RWPE1 (cell line): Measurements from ENCODE around the gene TRIM3.
A peak's percentile ranks its signal among the peaks of the same experiment; 100 is the strongest.

Experiments used
- CTCF ChIA-PET: fragments of 350-600 bp; sonication (Branson Sonifier 250); formaldehyde crosslinking; extraction: SDS; loops from one replicate; lab custom pipeline; 2021; lab: Yijun Ruan, JAX
- POLR2A ChIA-PET: fragments of 400-600 bp; formaldehyde crosslinking; extraction: SDS; loops from one replicate; lab custom pipeline; 2020; ENCODE audit warnings: antibody characterized with exemption; ENCODE audit not compliant: low non-redundant PET; lab: Yijun Ruan, JAX
- DNase-seq: peaks from one replicate; pipeline ENCODE4 v3.0.0; 2012; ENCODE audit warnings: low spot score
- H3K27ac ChIP-seq: fragments of 450-650 bp; 2 replicates; pipeline ENCODE4 v1.5.1; 2017
- CTCF ChIP-seq: fragments of 450-650 bp; conservative IDR thresholded peaks from 2 replicates; pipeline ENCODE4 v1.5.1; 2017; ENCODE audit warnings: low read depth, mild to moderate bottlenecking

TRIM3 gene

GRCh38 chr11:6448574-6448973 is 25.2 kb downstream of the TRIM3 start:
- DNase-seq = no peak
- no peak overlapping the region for H3K27ac ChIP-seq
- CTCF ChIA-PET = no interaction called here
- POLR2A ChIA-PET = no interaction called here
- TF ChIP-seq CTCF = no peak

GRCh38 chr11:6443269-6444003 is 30.3 kb downstream of the TRIM3 start:
- TF ChIP-seq CTCF = peak; percentile 39
- peak; percentile 46 for DNase-seq
- no peak overlapping the region for H3K27ac ChIP-seq
- ChIA-PET CTCF (interaction anchor here (0.6 to 2.7 kb wide), 13 partner anchors 11 to 912 kb away, joined by 3 to 27 read pairs (median 3); no protein-coding TSS in a partner anchor), POLR2A (interaction anchor here (0.6 kb wide), 1 partner anchor 62 kb away, joined by 3 read pairs; no protein-coding TSS in a partner anchor)

GRCh38 chr11:6442441-6442840 is 31.3 kb downstream of the TRIM3 start:
- no peak for DNase-seq
- no peak overlapping the region for H3K27ac ChIP-seq
- ChIA-PET CTCF (interaction anchor here (1.1 to 2.7 kb wide), 2 partner anchors 20 to 63 kb away, joined by 3 to 27 read pairs; no protein-coding TSS in a partner anchor), POLR2A (no interaction called here)
- no peak for TF ChIP-seq CTCF

GRCh38 chr11:6440906-6441358 is 32.8 kb downstream of the TRIM3 start, which contains the start of gene HPX:
TSS of gene HPX (minus strand) at chr11:6440987. CDS start at chr11:6440963, 24 bp downstream.
- POLR2A ChIA-PET = no interaction called here
- CTCF ChIA-PET = interaction anchor here (0.8 kb wide), 1 partner anchor 10 kb away, joined by 3 read pairs; no protein-coding TSS in a partner anchor
- DNase-seq = no peak
- H3K27ac ChIP-seq = no peak within 1 kb of the TSS
- TF ChIP-seq CTCF = no peak

GRCh38 chr11:6438979-6439571 is 34.7 kb downstream of the TRIM3 start:
- ChIA-PET CTCF (interaction anchor here (0.6 to 1.6 kb wide), 9 partner anchors 35 to 1824 kb away, joined by 3 to 7 read pairs (median 3); no protein-coding TSS in a partner anchor), POLR2A (no interaction called here)
- H3K27ac ChIP-seq = no peak overlapping the region
- peak; percentile 36 for DNase-seq
- peak; percentile 55 for TF ChIP-seq CTCF

- ChIA-PET CTCF (interaction anchor here (0.7 to 1.6 kb wide), 2 partner anchors 34 to 59 kb away, joined by 3 to 7 read pairs; no protein-coding TSS in a partner anchor), POLR2A (no interaction called here)
- DNase-seq = no peak
- no peak for TF ChIP-seq CTCF
- H3K27ac ChIP-seq = no peak overlapping the region
These were observed 35.7 kb downstream of the TRIM3 start for GRCh38 chr11:6437993-6438392.
